Dermis blood vessel endothelial cell (primary cell): Measurements from ENCODE around the gene KCNQ5. TPM values are rescaled to one million over a fixed set of nuclear protein-coding genes. Genes with fewer than 3 reads are reported as not detected.

Source experiments
- DNase-seq: peaks from one replicate; pipeline ENCODE4 v3.0.0; 2010
- total RNA-seq: library from RNA; depleted of rRNA; stranded (reverse); fragments of >200 nt; gene quantifications from 2 replicates; pipeline ENCODE4 v1.2.3, GENCODE V29; 2014

The KCNQ5 gene
- total RNA-seq, 1 donor from 2014 or later: not detected

GRCh38 chr6:73078333-73078862, 456.5 kb downstream of the KCNQ5 start:
- DNase-seq: no peak

- no peak for DNase-seq
Measured at GRCh38 chr6:73078908-73079610, 457.2 kb downstream of the KCNQ5 start.

GRCh38 chr6:73079611-73079955, 457.7 kb downstream of the KCNQ5 start:
- no peak for DNase-seq

GRCh38 chr6:73079978-73080377, 458.1 kb downstream of the KCNQ5 start:
- no peak for DNase-seq

GRCh38 chr6:73081955-73082354, 460.1 kb downstream of the KCNQ5 start:
- no peak for DNase-seq

- no peak for DNase-seq
Measured at GRCh38 chr6:73083886-73084285, 462.0 kb downstream of the KCNQ5 start.

GRCh38 chr6:73085443-73085871, 463.6 kb downstream of the KCNQ5 start:
- DNase-seq: no peak

GRCh38 chr6:73086726-73087125, 464.9 kb downstream of the KCNQ5 start:
- no peak for DNase-seq

GRCh38 chr6:73088138-73088813, 466.4 kb downstream of the KCNQ5 start:
- no peak for DNase-seq

GRCh38 chr6:73104921-73105320, 483.1 kb downstream of the KCNQ5 start:
- DNase-seq: no peak

- no peak for DNase-seq
Measured at GRCh38 chr6:73107016-73107415, 485.2 kb downstream of the KCNQ5 start.

- DNase-seq: no peak
Measured at GRCh38 chr6:73108949-73109348, 487.1 kb downstream of the KCNQ5 start.

GRCh38 chr6:73109659-73110058, 487.8 kb downstream of the KCNQ5 start:
- no peak for DNase-seq

- no peak for DNase-seq
Measured at GRCh38 chr6:73116330-73116729, 494.5 kb downstream of the KCNQ5 start.

- no peak for DNase-seq
Measured at GRCh38 chr6:73121421-73121993, 499.6 kb downstream of the KCNQ5 start.

GRCh38 chr6:73123632-73124329, 501.9 kb downstream of the KCNQ5 start:
- no peak for DNase-seq

- peak; percentile 74 for DNase-seq
Measured at GRCh38 chr6:73129653-73130443, 508.0 kb downstream of the KCNQ5 start.

- DNase-seq: no peak
Measured at GRCh38 chr6:73131706-73132105, 509.8 kb downstream of the KCNQ5 start.

GRCh38 chr6:73134588-73134987, 512.7 kb downstream of the KCNQ5 start:
- peak; percentile 57 for DNase-seq

- no peak for DNase-seq
Measured at GRCh38 chr6:73139681-73140383, 518.0 kb downstream of the KCNQ5 start.

GRCh38 chr6:73143551-73143950, 521.7 kb downstream of the KCNQ5 start:
- no peak for DNase-seq

GRCh38 chr6:73144516-73144915, 522.7 kb downstream of the KCNQ5 start:
- no peak for DNase-seq
